HepG2 (cell line): ENCODE data around the gene JMJD4. TPM values are rescaled to one million over a fixed set of nuclear protein-coding genes. Genes with fewer than 3 reads are reported as not detected.

Experiments
- AGO1 ChIP-seq: fragments of 200-400 bp; formaldehyde crosslinking; IDR thresholded peaks from 2 replicates; pipeline ENCODE4 v1.6.1; 2017; ENCODE audit warnings: mild to moderate bottlenecking, low read depth, low read length, moderate library complexity; ENCODE audit not compliant: poor library complexity, severe bottlenecking
- BHLHE40 ChIP-seq: IDR thresholded peaks from 2 replicates; pipeline ENCODE4 v1.6.1; 2011; ENCODE audit warnings: low read length, improper control_type of control experiment
- GPN1 ChIP-seq: sonication (generic); formaldehyde crosslinking; IDR thresholded peaks from 2 replicates; pipeline ENCODE4 v1.5.1; 2020; ENCODE audit warnings: missing genetic modification reagents, borderline replicate concordance
- HDAC2 ChIP-seq: sonication (generic); formaldehyde crosslinking; IDR thresholded peaks from 2 replicates; pipeline ENCODE4 v1.4.0; 2020; ENCODE audit warnings: missing genetic modification reagents
- HES4 ChIP-seq: sonication (generic); formaldehyde crosslinking; IDR thresholded peaks from 2 replicates; pipeline ENCODE4 v1.9.0; 2021; ENCODE audit warnings: mild to moderate bottlenecking, missing genetic modification reagents, borderline replicate concordance
- MIXL1 ChIP-seq: IDR thresholded peaks from 2 replicates; pipeline ENCODE4 v1.6.1; 2016
- POGZ ChIP-seq: sonication (generic); formaldehyde crosslinking; IDR thresholded peaks from 2 replicates; pipeline ENCODE4 v1.4.0; 2020; ENCODE audit warnings: mild to moderate bottlenecking, missing genetic modification reagents
- POLR2AphosphoS2 ChIP-seq: IDR thresholded peaks from 2 replicates; pipeline ENCODE4 v1.6.1; 2011; ENCODE audit warnings: low read depth, low read length, improper control_type of control experiment
- SMC3 ChIP-seq: IDR thresholded peaks from 2 replicates; pipeline ENCODE4 v1.6.1; 2011; ENCODE audit warnings: low read length, improper control_type of control experiment
- SOX13 ChIP-seq, 3 experiments: fragments of 450-650 bp in 1 of 3; sonication (generic) in 1 of 3; formaldehyde crosslinking in 1 of 3; IDR thresholded peaks in 2 of 3; conservative IDR thresholded peaks in 1 of 3; 2 replicates each; pipeline versions ENCODE4 v1.5.0 to v1.6.1; 2016 to 2020; ENCODE audit warnings: antibody characterized with exemption in 1 of 3, mild to moderate bottlenecking in 1 of 3, missing compliant biosample characterization in 1 of 3, missing genetic modification reagents in 1 of 3, moderate library complexity in 1 of 3
- SP4 ChIP-seq: sonication (generic); formaldehyde crosslinking; IDR thresholded peaks from 2 replicates; pipeline ENCODE4 v1.8.1; 2023; ENCODE audit warnings: mild to moderate bottlenecking, missing genetic modification reagents
- TFDP2 ChIP-seq: sonication (generic); formaldehyde crosslinking; IDR thresholded peaks from 2 replicates; pipeline ENCODE4 v1.4.0; 2020; ENCODE audit warnings: missing genetic modification reagents
- ZBTB25 ChIP-seq: IDR thresholded peaks from 2 replicates; pipeline ENCODE4 v1.6.1; 2018; ENCODE audit warnings: missing genetic modification reagents
- ZC3H13 ChIP-seq: sonication (generic); formaldehyde crosslinking; IDR thresholded peaks from 2 replicates; pipeline ENCODE4 v1.8.1; 2023; ENCODE audit warnings: mild to moderate bottlenecking, missing genetic modification reagents, moderate library complexity
- ZNF451 ChIP-seq: sonication (generic); formaldehyde crosslinking; IDR thresholded peaks from 2 replicates; pipeline ENCODE4 v1.5.0; 2020; ENCODE audit warnings: mild to moderate bottlenecking, missing genetic modification reagents
- ZNF558 ChIP-seq: sonication (generic); formaldehyde crosslinking; IDR thresholded peaks from 2 replicates; pipeline ENCODE4 v1.9.0; 2022; ENCODE audit warnings: mild to moderate bottlenecking, missing genetic modification reagents, borderline replicate concordance
- ZNF572 ChIP-seq: sonication (generic); formaldehyde crosslinking; IDR thresholded peaks from 2 replicates; pipeline ENCODE4 v1.5.1; 2020; ENCODE audit warnings: mild to moderate bottlenecking, missing genetic modification reagents
- ZNF589 ChIP-seq: sonication (generic); formaldehyde crosslinking; conservative IDR thresholded peaks from 2 replicates; pipeline ENCODE4 v1.8.0; 2022; ENCODE audit warnings: mild to moderate bottlenecking, moderate library complexity, missing genetic modification reagents
- ZNF747 ChIP-seq: sonication (generic); formaldehyde crosslinking; IDR thresholded peaks from 2 replicates; pipeline ENCODE4 v1.8.1; 2023; ENCODE audit warnings: missing genetic modification reagents, mild to moderate bottlenecking, borderline replicate concordance
- ZNF780A ChIP-seq: sonication (generic); formaldehyde crosslinking; IDR thresholded peaks from 2 replicates; pipeline ENCODE4 v1.8.0; 2022; ENCODE audit warnings: mild to moderate bottlenecking, missing genetic modification reagents, moderate library complexity
- ZNF883 ChIP-seq: sonication (generic); formaldehyde crosslinking; IDR thresholded peaks from 2 replicates; pipeline ENCODE4 v1.5.1; 2020; ENCODE audit warnings: mild to moderate bottlenecking, missing genetic modification reagents; ENCODE audit errors: not compliant biosample characterization
- polyA plus RNA-seq, 8 experiments: library from polyadenylated mRNA; depleted of rRNA in 3 of 8; stranded (reverse) in 7 of 8; unstranded in 1 of 8; fragments of >200 nt; fragmentation: Illumina TruSeq in 4 of 8; extraction: Trizol in 4 of 8; gene quantifications; 2 replicates each; pipeline versions ENCODE4 v1.2.1 to v1.2.3, GENCODE V29; 2011 to 2016; ENCODE audit warnings: low read depth in 4 of 8, missing spikeins in 1 of 8, mixed read lengths in 1 of 8; ENCODE audit not compliant: insufficient read depth in 1 of 8
- total RNA-seq, 5 experiments: library from RNA; depleted of rRNA; stranded (reverse); fragments of >200 nt; fragmentation: Illumina TruSeq; extraction: Trizol; gene quantifications; 2 replicates each; pipeline ENCODE4 v1.2.3, GENCODE V29; 2016; ENCODE audit warnings: low read depth in 1 of 5
- TF ChIP-seq, protein P1 (sequence below): sonication (generic); formaldehyde crosslinking; IDR thresholded peaks from 2 replicates; pipeline ENCODE4 v1.4.0; 2020; ENCODE audit warnings: mild to moderate bottlenecking, missing genetic modification reagents, borderline replicate concordance

The JMJD4 gene
- total and polyA plus RNA-seq, 2 of the 13 experiments (the other 11 are each of a cell fraction or from before 2014, with no cell fraction given) = 10.2 to 29.0 TPM

DNA sequence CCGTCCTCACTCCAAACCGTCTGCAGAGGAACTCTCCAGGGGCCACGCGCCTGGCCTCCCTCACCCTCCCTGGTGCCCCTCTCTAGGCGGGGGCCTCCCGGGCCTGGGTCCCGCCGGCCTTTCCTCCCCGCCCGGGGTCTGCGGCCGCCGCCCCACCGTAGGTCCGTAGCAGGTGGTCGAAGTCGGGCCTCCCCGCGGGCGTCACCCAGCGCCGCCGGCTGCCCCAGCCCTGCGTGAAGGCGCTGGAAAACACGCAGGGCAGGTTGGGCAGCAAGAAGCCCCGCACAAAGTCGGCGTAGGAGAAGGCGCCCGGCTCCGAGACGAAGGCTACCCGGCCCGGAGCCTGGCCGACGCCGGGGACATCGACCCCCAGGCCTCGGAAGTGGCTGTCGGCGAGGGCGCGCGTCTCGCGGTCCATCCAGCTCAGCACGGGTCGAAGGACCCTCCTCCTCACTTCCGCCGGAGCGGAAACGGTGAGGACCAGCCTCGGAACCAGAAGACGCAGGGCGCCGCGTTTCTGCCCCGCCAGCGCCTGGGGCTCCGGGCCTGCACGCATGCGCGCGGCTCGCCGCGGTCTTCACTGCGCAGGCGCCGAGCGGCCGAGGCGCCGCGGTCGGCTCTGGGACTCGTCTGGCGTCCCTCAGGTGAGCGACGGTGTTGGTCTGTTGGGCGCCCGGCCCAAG lies at the start of gene JMJD4, which contains the start of gene SNAP47 (continued):
- TF ChIP-seq, protein P1, sequence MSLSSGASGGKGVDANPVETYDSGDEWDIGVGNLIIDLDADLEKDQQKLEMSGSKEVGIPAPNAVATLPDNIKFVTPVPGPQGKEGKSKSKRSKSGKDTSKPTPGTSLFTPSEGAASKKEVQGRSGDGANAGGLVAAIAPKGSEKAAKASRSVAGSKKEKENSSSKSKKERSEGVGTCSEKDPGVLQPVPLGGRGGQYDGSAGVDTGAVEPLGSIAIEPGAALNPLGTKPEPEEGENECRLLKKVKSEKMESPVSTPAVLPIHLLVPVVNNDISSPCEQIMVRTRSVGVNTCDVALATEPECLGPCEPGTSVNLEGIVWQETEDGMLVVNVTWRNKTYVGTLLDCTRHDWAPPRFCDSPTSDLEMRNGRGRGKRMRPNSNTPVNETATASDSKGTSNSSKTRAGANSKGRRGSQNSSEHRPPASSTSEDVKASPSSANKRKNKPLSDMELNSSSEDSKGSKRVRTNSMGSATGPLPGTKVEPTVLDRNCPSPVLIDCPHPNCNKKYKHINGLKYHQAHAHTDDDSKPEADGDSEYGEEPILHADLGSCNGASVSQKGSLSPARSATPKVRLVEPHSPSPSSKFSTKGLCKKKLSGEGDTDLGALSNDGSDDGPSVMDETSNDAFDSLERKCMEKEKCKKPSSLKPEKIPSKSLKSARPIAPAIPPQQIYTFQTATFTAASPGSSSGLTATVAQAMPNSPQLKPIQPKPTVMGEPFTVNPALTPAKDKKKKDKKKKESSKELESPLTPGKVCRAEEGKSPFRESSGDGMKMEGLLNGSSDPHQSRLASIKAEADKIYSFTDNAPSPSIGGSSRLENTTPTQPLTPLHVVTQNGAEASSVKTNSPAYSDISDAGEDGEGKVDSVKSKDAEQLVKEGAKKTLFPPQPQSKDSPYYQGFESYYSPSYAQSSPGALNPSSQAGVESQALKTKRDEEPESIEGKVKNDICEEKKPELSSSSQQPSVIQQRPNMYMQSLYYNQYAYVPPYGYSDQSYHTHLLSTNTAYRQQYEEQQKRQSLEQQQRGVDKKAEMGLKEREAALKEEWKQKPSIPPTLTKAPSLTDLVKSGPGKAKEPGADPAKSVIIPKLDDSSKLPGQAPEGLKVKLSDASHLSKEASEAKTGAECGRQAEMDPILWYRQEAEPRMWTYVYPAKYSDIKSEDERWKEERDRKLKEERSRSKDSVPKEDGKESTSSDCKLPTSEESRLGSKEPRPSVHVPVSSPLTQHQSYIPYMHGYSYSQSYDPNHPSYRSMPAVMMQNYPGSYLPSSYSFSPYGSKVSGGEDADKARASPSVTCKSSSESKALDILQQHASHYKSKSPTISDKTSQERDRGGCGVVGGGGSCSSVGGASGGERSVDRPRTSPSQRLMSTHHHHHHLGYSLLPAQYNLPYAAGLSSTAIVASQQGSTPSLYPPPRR (CRISPR knock-in tag) = peak; percentile 77
- TF ChIP-seq ZC3H13 (peak; percentile 80), SMC3 (no peak), MIXL1 (CRISPR knock-in tag) (peak; percentile 85; the same call in 1 of the 2 replicates), SOX13 (IDR thresholded peaks at IDR 0.05) (no peak), SOX13 (CRISPR knock-in tag; conservative IDR thresholded peaks at IDR 0.05 in 1 of 2, IDR thresholded peaks at IDR 0.05 in 1 of 2) (peak in 1 of 2 experiments; percentile 68; a peak in 2 of 4 replicates), BHLHE40 (peak; percentile 62), SP4 (CRISPR knock-in tag) (peak; percentile 96), ZNF451 (CRISPR knock-in tag) (peak; percentile 96), ZBTB25 (CRISPR knock-in tag) (peak; percentile 95), POLR2AphosphoS2 (no peak), HES4 (peak; percentile 74; the same call in 1 of the 2 replicates), ZNF572 (CRISPR knock-in tag) (0 out of 2 replicates have a peak, but pooled peaks have one; percentile 80), ZNF883 (CRISPR knock-in tag) (peak; percentile 83), HDAC2 (peak; percentile 81), ZNF747 (CRISPR knock-in tag) (peak; percentile 98; the same call in 1 of the 2 replicates), GPN1 (no peak; the same call in 1 of the 2 replicates), TFDP2 (peak; percentile 93), ZNF780A (no peak), POGZ (CRISPR knock-in tag) (peak; percentile 93), ZNF589 (CRISPR knock-in tag) (peak; percentile 77; the same call in 1 of the 2 replicates), ZNF558 (CRISPR knock-in tag) (peak; percentile 47; the same call in 1 of the 2 replicates), AGO1 (peak; percentile 89)
